HepG2 (cell line): ENCODE data around the gene IKZF2. TPM values are rescaled to one million over a fixed set of nuclear protein-coding genes. Genes with fewer than 3 reads are reported as not detected.
"Not testable (repeated sequence)": the region's sequence is repeated elsewhere in the genome, so short reads cannot be mapped to it uniquely, and the experiment has no call there.

Experiments used
- ATAC-seq: fragments of 200-7000 bp; cut with Tn5 transposase; 3 replicates; pipeline ENCODE4 v1.9.1; 2020; ENCODE audit warnings: mild to moderate bottlenecking, moderate library complexity
- BruUV-seq: library from RNA; stranded (reverse); fragments of 400-500 nt; replicated peaks from 2 replicates; lab custom pipeline; 2021; lab: Mats Ljungman, UMichigan
- CTCF ChIA-PET: fragments of 300-600 bp; formaldehyde crosslinking; extraction: SDS; loops from one replicate; lab custom pipeline; 2021; ENCODE audit warnings: low total read pairs, inconsistent platforms, low intra/inter-chr PET ratio; lab: Yijun Ruan, JAX
- POLR2A ChIA-PET: fragments of 350-600 bp; sonication (Branson Sonifier 250); formaldehyde crosslinking; loops from one replicate; lab custom pipeline; 2020; ENCODE audit warnings: antibody characterized with exemption, inconsistent platforms; lab: Yijun Ruan, JAX
- DNase-seq: peaks from one replicate; pipeline ENCODE4 v3.0.0-alpha.2; 2015; ENCODE audit warnings: low spot score
- FAIRE-seq: peaks from 3 replicates; lab custom pipeline; 2011; peaks lifted over from hg19 to GRCh38; lab: Jason Lieb, UNC
- H2AFZ ChIP-seq: one replicate; pipeline ENCODE4 v1.6.1; 2011; ENCODE audit warnings: low read length, inconsistent platforms
- H3K27ac ChIP-seq: fragments of 300-600 bp; 3 replicates; pipeline ENCODE4 v1.8.0; 2011; ENCODE audit warnings: mixed run types, mild to moderate bottlenecking, mixed read lengths, low read length, inconsistent platforms; ENCODE audit not compliant: insufficient read depth; ENCODE audit errors: extremely low read length
- H3K27me3 ChIP-seq, 2 experiments: fragments of 200-600 bp in 1 of 2; 2 replicates in 1 of 2; 3 replicates in 1 of 2; pipeline versions ENCODE4 v1.6.0 to v1.8.0; 2011; ENCODE audit warnings: low read length in 2 of 2, mild to moderate bottlenecking in 2 of 2, moderate library complexity in 2 of 2, inconsistent platforms in 1 of 2; ENCODE audit not compliant: insufficient read depth in 2 of 2, control insufficient read depth in 1 of 2
- H3K36me3 ChIP-seq, 2 experiments: fragments of 200-600 bp in 1 of 2; replicated peaks in 1 of 2; 2 replicates in 1 of 2; 3 replicates in 1 of 2; pipeline versions ENCODE4 v1.5.1 to v1.8.0; 2011; ENCODE audit warnings: low read length in 2 of 2, inconsistent platforms in 1 of 2; ENCODE audit not compliant: insufficient read depth in 2 of 2, control insufficient read depth in 1 of 2
- H3K4me1 ChIP-seq: 2 replicates; pipeline ENCODE4 v1.5.1; 2012; ENCODE audit warnings: low read length, inconsistent platforms; ENCODE audit not compliant: insufficient read depth
- H3K4me2 ChIP-seq: 2 replicates; pipeline ENCODE4 v1.6.0; 2011; ENCODE audit warnings: low read depth, low read length, inconsistent platforms
- H3K4me3 ChIP-seq, 3 experiments: fragments of 200-600 bp in 1 of 3; sonication (generic), shearing (Covaris generic) in 1 of 3; replicated peaks in 1 of 3; 2 replicates each; pipeline ENCODE4 v1.5.1; 2011 to 2016; ENCODE audit warnings: low read length in 3 of 3, inconsistent platforms in 2 of 3, low read depth in 2 of 3, mild to moderate bottlenecking in 2 of 3, control low read depth in 1 of 3, mixed read lengths in 1 of 3; ENCODE audit not compliant: insufficient read depth in 1 of 3
- H3K79me2 ChIP-seq: one replicate; pipeline ENCODE4 v1.6.1; 2011; ENCODE audit warnings: low read length, inconsistent platforms; ENCODE audit not compliant: insufficient read depth
- H3K9ac ChIP-seq: 2 replicates; pipeline ENCODE4 v1.6.0; 2011; ENCODE audit warnings: mild to moderate bottlenecking, low read depth, low read length, inconsistent platforms; ENCODE audit not compliant: insufficient read depth
- H3K9me3 ChIP-seq: 2 replicates; pipeline ENCODE4 v1.5.1; 2012; ENCODE audit warnings: mild to moderate bottlenecking, low read length
- H4K20me1 ChIP-seq: 2 replicates; pipeline ENCODE4 v1.6.0; 2011; ENCODE audit warnings: inconsistent platforms, mild to moderate bottlenecking, low read length, moderate library complexity; ENCODE audit not compliant: insufficient read depth
- AFF4 ChIP-seq: sonication (generic); formaldehyde crosslinking; IDR thresholded peaks from 2 replicates; pipeline ENCODE4 v1.4.0; 2020; ENCODE audit warnings: missing genetic modification reagents
- FUBP1 ChIP-seq: sonication (generic); formaldehyde crosslinking; IDR thresholded peaks from 2 replicates; pipeline ENCODE4 v1.5.1; 2020; ENCODE audit warnings: missing genetic modification reagents, mild to moderate bottlenecking, borderline replicate concordance
- TCF7L2 ChIP-seq: IDR thresholded peaks from 2 replicates; pipeline ENCODE4 v1.6.1; 2011; ENCODE audit warnings: mild to moderate bottlenecking, low read depth, low read length, moderate library complexity
- ZNF616 ChIP-seq: sonication (generic); formaldehyde crosslinking; IDR thresholded peaks from 2 replicates; pipeline ENCODE4 v1.5.0; 2020; ENCODE audit warnings: low read depth, mild to moderate bottlenecking, missing genetic modification reagents
- ZNF670 ChIP-seq: sonication (generic); formaldehyde crosslinking; IDR thresholded peaks from 2 replicates; pipeline ENCODE4 v1.8.0; 2022; ENCODE audit warnings: mild to moderate bottlenecking, missing genetic modification reagents, borderline replicate concordance
- WGBS: methylation state at CpG from one replicate; pipeline ENCODE4 v1.1.6; 2017; ENCODE audit warnings: low lambda C conversion rate; 5-methylcytosine and 5-hydroxymethylcytosine counted together
- in situ Hi-C: cut with HindIII; loops from 2 replicates; pipeline ENCODE4 v1.10.0; 2017; ENCODE audit warnings: low pct_unique_long_range_greater_than_20kb; ENCODE audit not compliant: extremely low pct_ligation_motif_present
- intact Hi-C: fragments of 100-400 bp; cut with micrococcal nuclease; formaldehyde crosslinking; loops from one replicate; pipeline ENCODE4 v1.10.0; 2022; ENCODE audit not compliant: unreplicated experiment
- polyA plus RNA-seq, 8 experiments: library from polyadenylated mRNA; depleted of rRNA in 3 of 8; stranded (reverse) in 7 of 8; unstranded in 1 of 8; fragments of >200 nt; fragmentation: Illumina TruSeq in 4 of 8; extraction: Trizol in 4 of 8; gene quantifications; 2 replicates each; pipeline versions ENCODE4 v1.2.1 to v1.2.3, GENCODE V29; 2011 to 2016; ENCODE audit warnings: low read depth in 4 of 8, missing spikeins in 1 of 8, mixed read lengths in 1 of 8; ENCODE audit not compliant: insufficient read depth in 1 of 8
- total RNA-seq, 5 experiments: library from RNA; depleted of rRNA; stranded (reverse); fragments of >200 nt; fragmentation: Illumina TruSeq; extraction: Trizol; gene quantifications; 2 replicates each; pipeline ENCODE4 v1.2.3, GENCODE V29; 2016; ENCODE audit warnings: low read depth in 1 of 5

Gene IKZF2
- total and polyA plus RNA-seq, 2 of the 13 experiments (the other 11 are each of a cell fraction or from before 2014, with no cell fraction given): 0.18 to 0.86 TPM

- H2AFZ ChIP-seq, H3K4me2 ChIP-seq, H3K79me2 ChIP-seq, H3K27ac ChIP-seq, BruUV-seq, H3K9ac ChIP-seq, in situ Hi-C loops, H4K20me1 ChIP-seq, CTCF ChIA-PET, ATAC-seq, H3K4me3 ChIP-seq, FAIRE-seq, H3K4me1 ChIP-seq, H3K27me3 ChIP-seq, H3K9me3 ChIP-seq, DNase-seq, H3K36me3 ChIP-seq, intact Hi-C loops, POLR2A ChIA-PET: not testable (repeated sequence)
- 21% methylated on average over 6 of the region's 6 CpGs for whole genome bisulfite sequencing
These were observed 130.5 kb downstream of the IKZF2 start for GRCh38 chr2:213020913-213021312.

GRCh38 chr2:213020268-213020667, 131.1 kb downstream of the IKZF2 start:
- ATAC-seq (no peak), FAIRE-seq (no peak), DNase-seq (no peak)
- intact Hi-C loops (no loop called here), in situ Hi-C loops (no loop called here)
- Histone ChIP-seq H2AFZ (no peak overlapping the region), H3K4me1 (no peaks in the 10 kb centered on the region), H3K4me2 (no peak overlapping the region), H3K9me3 (no peaks in the 10 kb centered on the region), H3K4me3 (no peak overlapping the region), H3K36me3 (no peaks in the 10 kb centered on the region), H3K9ac (no peak overlapping the region), H3K27me3 (no peaks in the 10 kb centered on the region), H4K20me1 (no peaks in the 10 kb centered on the region), H3K79me2 (no peaks in the 10 kb centered on the region), H3K27ac (no peak overlapping the region)
- BruUV-seq: no TSS peak
- TF ChIP-seq TCF7L2 (no peak), ZNF670 (no peak), AFF4 (CRISPR knock-in tag) (no peak), FUBP1 (CRISPR knock-in tag) (no peak), ZNF616 (CRISPR knock-in tag) (no peak)
- WGBS: 45% methylated on average over 3 of the region's 3 CpGs
- CTCF ChIA-PET: no interaction called here
- POLR2A ChIA-PET: no interaction called here
